Testis (tissue), 3 donors: Measurements from ENCODE around the gene CARD14. TPM values are rescaled to one million over a fixed set of nuclear protein-coding genes. Genes with fewer than 3 reads are reported as not detected.

Experiments used
- DNase-seq: peaks from one replicate; pipeline ENCODE4 v3.0.0-alpha.2; 2019
- H3K27ac ChIP-seq, 2 donors: fragments of 200-600 bp; sonication (generic); one replicate each; pipeline ENCODE4 v1.5.1; 2019
- H3K27me3 ChIP-seq: fragments of 200-600 bp; sonication (generic); one replicate; pipeline ENCODE4 v1.5.1; 2019
- H3K36me3 ChIP-seq: fragments of 200-600 bp; sonication (generic); one replicate; pipeline ENCODE4 v1.5.1; 2017; ENCODE audit warnings: low read depth; ENCODE audit errors: missing control alignments
- H3K4me1 ChIP-seq: fragments of 200-600 bp; sonication (generic); one replicate; pipeline ENCODE4 v1.5.1; 2019
- H3K4me3 ChIP-seq, 2 donors: fragments of 200-600 bp; sonication (generic); one replicate each; pipeline ENCODE4 v1.5.1; 2017 to 2019
- H3K9me3 ChIP-seq: fragments of 200-600 bp; sonication (generic); one replicate; pipeline ENCODE4 v1.5.1; 2017
- POLR2A ChIP-seq: fragments of 450-650 bp; IDR thresholded peaks from one replicate; pipeline ENCODE4 v1.6.1; 2017; ENCODE audit warnings: antibody characterized with exemption, mild to moderate bottlenecking, moderate library complexity
- WGBS, 2 donors: methylation state at CpG; one replicate each; pipeline ENCODE4 v1.1.5; 2018; 5-methylcytosine and 5-hydroxymethylcytosine counted together
- intact Hi-C: fragments of 100-400 bp; cut with DNase I; formaldehyde crosslinking; loops from one replicate; pipeline ENCODE4 v1.15.1; 2023; ENCODE audit warnings: low total_unique reads
- polyA plus RNA-seq: library from polyadenylated mRNA; stranded (reverse); fragments of 350-450 nt; fragmentation: Illumina TruSeq; extraction: RNeasy Lipid Tissue Mini Kit (QIAGEN cat#74804); gene quantifications from one replicate; pipeline ENCODE4 v1.2.3, GENCODE V29; 2014; ENCODE audit warnings: low read depth, low replicate concordance; ENCODE audit not compliant: insufficient read depth
- total RNA-seq, 2 donors: library from RNA; depleted of rRNA; stranded (reverse); fragments of >200 nt; gene quantifications; one replicate each; pipeline ENCODE4 v1.2.3, GENCODE V29; 2016
- TF ChIP-seq, protein P1 (sequence below), 3 experiments: fragments of 450-650 bp in 2 of 3; fragments of 200-600 bp in 1 of 3; sonication (generic) in 1 of 3; IDR thresholded peaks; one replicate each; pipeline ENCODE4 v1.5.1; 2016 to 2019; ENCODE audit warnings: antibody characterized with exemption in 3 of 3, mild to moderate bottlenecking in 2 of 3, moderate library complexity in 1 of 3

Gene CARD14
- total and polyA plus RNA-seq, 3 donors from 2014 or later: 2.1 to 6.1 (median 3.5) TPM

DNA sequence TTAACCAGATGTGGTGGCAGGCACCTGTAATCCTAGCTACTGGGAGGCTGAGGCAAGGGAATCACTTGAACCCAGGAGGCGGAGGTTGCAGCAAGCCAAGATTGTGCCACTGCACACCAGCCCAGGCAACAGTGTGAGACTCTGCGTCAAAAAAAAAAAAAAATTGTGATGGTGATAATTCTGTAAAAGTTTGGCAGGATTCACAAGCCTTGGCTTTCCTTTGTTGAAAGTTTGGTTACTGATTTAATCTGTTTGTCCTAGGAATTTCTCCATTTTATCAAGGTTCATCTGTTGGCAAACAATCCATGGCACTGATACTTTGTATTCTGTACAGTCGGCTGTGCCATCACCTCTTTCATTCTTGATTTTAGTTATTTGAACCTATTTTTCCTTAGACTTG is 38.8 kb upstream of the CARD14 start:
- intact Hi-C loops: no loop called here
- no peak for DNase-seq
- no peak overlapping the region for H3K27ac ChIP-seq
- no peaks in the 10 kb centered on the region for H3K36me3 ChIP-seq
- H3K4me1 ChIP-seq: no peaks in the 10 kb centered on the region
- no peaks in the 10 kb centered on the region for H3K9me3 ChIP-seq
- no peak for TF ChIP-seq POLR2A
- TF ChIP-seq, protein P1, sequence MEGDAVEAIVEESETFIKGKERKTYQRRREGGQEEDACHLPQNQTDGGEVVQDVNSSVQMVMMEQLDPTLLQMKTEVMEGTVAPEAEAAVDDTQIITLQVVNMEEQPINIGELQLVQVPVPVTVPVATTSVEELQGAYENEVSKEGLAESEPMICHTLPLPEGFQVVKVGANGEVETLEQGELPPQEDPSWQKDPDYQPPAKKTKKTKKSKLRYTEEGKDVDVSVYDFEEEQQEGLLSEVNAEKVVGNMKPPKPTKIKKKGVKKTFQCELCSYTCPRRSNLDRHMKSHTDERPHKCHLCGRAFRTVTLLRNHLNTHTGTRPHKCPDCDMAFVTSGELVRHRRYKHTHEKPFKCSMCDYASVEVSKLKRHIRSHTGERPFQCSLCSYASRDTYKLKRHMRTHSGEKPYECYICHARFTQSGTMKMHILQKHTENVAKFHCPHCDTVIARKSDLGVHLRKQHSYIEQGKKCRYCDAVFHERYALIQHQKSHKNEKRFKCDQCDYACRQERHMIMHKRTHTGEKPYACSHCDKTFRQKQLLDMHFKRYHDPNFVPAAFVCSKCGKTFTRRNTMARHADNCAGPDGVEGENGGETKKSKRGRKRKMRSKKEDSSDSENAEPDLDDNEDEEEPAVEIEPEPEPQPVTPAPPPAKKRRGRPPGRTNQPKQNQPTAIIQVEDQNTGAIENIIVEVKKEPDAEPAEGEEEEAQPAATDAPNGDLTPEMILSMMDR (IDR thresholded peaks at IDR 0.05): no peak
- WGBS, 2 donors: 78% methylated on average over 3 of the region's 3 CpGs
- no peaks in the 10 kb centered on the region for H3K27me3 ChIP-seq
- no peak overlapping the region for H3K4me3 ChIP-seq

DNA sequence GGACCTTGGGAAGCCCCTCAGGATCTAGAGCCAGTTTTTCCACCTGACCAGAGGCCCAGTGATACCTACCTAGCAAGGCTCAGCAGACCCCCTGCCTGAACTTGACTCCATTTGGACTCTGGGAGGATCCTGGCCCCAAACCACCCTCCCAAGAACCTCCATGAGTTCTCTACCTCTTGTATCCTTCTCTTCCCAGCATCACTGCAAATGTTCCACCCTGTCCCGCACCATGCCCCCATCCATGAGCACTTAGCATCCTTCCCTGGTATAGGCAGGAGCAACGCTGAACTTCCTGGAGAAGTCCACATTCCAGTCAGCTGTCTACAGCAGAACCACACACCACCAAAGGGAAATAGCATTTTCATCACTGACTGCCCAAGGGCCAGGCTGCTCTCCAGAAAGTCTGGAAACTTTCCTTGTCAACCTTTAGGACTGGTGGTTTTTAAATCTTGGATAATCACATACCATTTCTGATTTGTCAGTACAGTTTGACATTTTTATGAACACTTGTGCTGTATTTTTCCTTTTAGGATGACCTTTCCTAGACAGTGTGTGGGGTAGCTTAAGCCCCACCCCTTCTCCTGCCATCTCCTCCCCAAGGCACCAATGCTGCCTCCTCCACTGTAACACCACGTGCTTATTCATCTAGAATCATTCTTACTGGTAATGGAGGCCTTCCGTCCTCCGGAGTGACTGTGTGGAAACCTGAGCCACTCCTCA is 36.8 kb upstream of the CARD14 start:
- peaks cover 2% of the 10 kb centered on the region for H3K36me3 ChIP-seq
- H3K27me3 ChIP-seq: no peaks in the 10 kb centered on the region
- H3K27ac ChIP-seq: no peak overlapping the region
- no peaks in the 10 kb centered on the region for H3K9me3 ChIP-seq
- intact Hi-C loops: no loop called here
- no peak for TF ChIP-seq POLR2A
- TF ChIP-seq, protein P1 (IDR thresholded peaks at IDR 0.05): no peak
- no peak for DNase-seq
- 81 to 83% methylated on average over 5 of the region's 5 CpGs for WGBS, 2 donors
- H3K4me3 ChIP-seq: no peak overlapping the region
- no peaks in the 10 kb centered on the region for H3K4me1 ChIP-seq

DNA sequence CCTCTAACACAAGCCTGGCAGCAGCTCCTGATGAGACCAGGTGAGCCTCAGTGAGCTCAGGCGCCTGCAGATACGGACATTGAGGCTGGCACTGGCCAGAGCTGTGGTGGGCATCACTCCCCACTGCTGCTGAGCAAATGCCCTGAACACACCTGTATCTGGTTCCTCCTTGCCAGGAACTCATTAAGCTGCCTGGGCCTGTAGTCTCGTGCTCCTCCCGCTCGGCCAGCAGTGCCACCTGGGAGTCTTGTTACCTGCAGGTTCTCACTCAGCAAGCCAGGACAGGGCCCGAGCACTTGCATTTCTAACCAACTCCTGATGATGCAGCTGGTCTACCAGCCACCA is 36.2 kb upstream of the CARD14 start:
- intact Hi-C loops: no loop called here
- no peak overlapping the region for H3K4me3 ChIP-seq
- H3K4me1 ChIP-seq: no peaks in the 10 kb centered on the region
- no peak overlapping the region for H3K27ac ChIP-seq
- no peaks in the 10 kb centered on the region for H3K27me3 ChIP-seq
- H3K36me3 ChIP-seq: peaks cover 3% of the 10 kb centered on the region
- no peak for DNase-seq
- TF ChIP-seq, protein P1 (IDR thresholded peaks at IDR 0.05): no peak
- no peak for TF ChIP-seq POLR2A
- no peaks in the 10 kb centered on the region for H3K9me3 ChIP-seq
- WGBS, 2 donors: 89 to 96% methylated on average over 3 to 6 of the region's 6 CpGs

DNA sequence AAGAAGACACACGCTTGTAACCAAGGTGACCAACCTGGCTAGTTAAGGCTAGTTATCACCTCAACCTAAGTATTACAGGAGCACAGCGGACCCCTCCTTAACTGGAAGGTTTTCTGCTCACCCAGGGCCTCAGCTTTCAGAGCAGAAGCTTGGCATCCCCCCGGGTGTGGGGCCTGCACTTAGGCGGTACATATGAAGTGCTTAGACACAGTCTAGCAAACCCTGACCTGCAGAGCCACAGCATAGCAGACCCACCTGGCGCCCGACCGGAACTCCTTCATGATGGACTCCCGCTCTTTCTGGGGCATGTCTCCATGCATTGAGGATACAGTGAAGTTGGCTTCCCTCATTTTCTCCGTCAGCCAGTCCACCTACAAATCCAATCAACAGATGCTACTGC is 32.7 kb upstream of the CARD14 start:
- intact Hi-C loops: no loop called here
- Histone ChIP-seq H3K9me3 (no peaks in the 10 kb centered on the region), H3K36me3 (peaks cover 3% of the 10 kb centered on the region), H3K4me1 (no peaks in the 10 kb centered on the region), H3K4me3 (no peak overlapping the region), H3K27me3 (no peaks in the 10 kb centered on the region), H3K27ac (no peak overlapping the region)
- TF ChIP-seq POLR2A: no peak
- TF ChIP-seq, protein P1 (IDR thresholded peaks at IDR 0.05): no peak
- no peak for DNase-seq
- WGBS, 2 donors: 93 to 94% methylated on average over 9 of the region's 9 CpGs

DNA sequence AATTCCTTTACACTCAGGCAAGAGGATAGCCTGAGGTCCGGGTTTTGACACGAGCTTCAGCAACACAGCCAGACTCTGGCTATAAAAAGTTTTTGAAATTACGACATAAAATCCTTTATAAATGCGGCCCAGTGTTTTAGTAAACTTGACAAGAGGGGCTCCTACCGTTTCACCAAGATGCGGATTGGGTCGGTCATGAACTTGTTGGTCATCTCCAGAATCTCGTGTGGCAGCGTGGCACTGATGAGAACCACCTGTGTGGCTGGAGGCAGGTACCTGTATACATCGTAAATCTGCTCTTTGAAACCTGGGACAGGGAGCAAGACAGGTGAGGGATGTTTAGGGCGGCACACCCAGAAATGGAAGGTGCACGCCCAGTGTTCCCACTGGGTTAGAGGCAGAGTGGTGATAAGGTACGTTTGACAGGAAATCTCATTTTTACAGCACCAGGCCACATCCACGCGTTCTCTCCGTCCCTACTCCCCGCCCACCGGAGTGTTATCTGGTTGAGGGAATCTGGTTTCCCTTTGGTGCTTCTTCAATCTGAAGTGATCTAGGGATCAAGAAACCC is 30.9 kb upstream of the CARD14 start:
- peaks cover 3% of the 10 kb centered on the region for H3K36me3 ChIP-seq
- no peak for DNase-seq
- intact Hi-C loops: no loop called here
- no peak overlapping the region for H3K27ac ChIP-seq
- TF ChIP-seq POLR2A: no peak
- TF ChIP-seq, protein P1 (IDR thresholded peaks at IDR 0.05): no peak
- H3K27me3 ChIP-seq: no peaks in the 10 kb centered on the region
- no peaks in the 10 kb centered on the region for H3K9me3 ChIP-seq
- WGBS, 2 donors: 90 to 95% methylated on average over 18 of the region's 18 CpGs
- H3K4me3 ChIP-seq: no peak overlapping the region
- H3K4me1 ChIP-seq: no peaks in the 10 kb centered on the region
